HG03045 (cell line): Measurements from ENCODE around the gene DOCK6.

ENCODE experiments used
- ATAC-seq: cut with Tn5 transposase; IDR thresholded peaks from one replicate; pipeline ENCODE4 v1.9.1; 2021; ENCODE audit warnings: mild to moderate bottlenecking, moderate library complexity; ENCODE audit not compliant: unreplicated experiment

DOCK6 gene

GRCh38 chr19:11261971-11262839 is at the start of gene DOCK6:
Gene DOCK6, minus strand, starts transcription at chr19:11262524. Its CDS starts 84 bp downstream, at chr19:11262440.
- no peak for ATAC-seq

- no peak for ATAC-seq
Measured at GRCh38 chr19:11306337-11306736, 44.0 kb upstream of the DOCK6 start.

GRCh38 chr19:11304936-11305335 is 42.6 kb upstream of the DOCK6 start:
- no peak for ATAC-seq

- ATAC-seq = no peak
Measured at GRCh38 chr19:11300811-11301120, 38.4 kb upstream of the DOCK6 start.

- ATAC-seq = no peak
Measured at GRCh38 chr19:11299946-11300810, 37.9 kb upstream of the DOCK6 start.

GRCh38 chr19:11296264-11296663 is 33.9 kb upstream of the DOCK6 start:
- no peak for ATAC-seq

GRCh38 chr19:11295665-11296245 is 33.4 kb upstream of the DOCK6 start, which contains the start of gene TSPAN16:
Gene TSPAN16, plus strand, starts transcription at chr19:11296160. Its CDS starts 138 bp downstream, at chr19:11296298.
- no peak for ATAC-seq

GRCh38 chr19:11295180-11295579 is 32.9 kb upstream of the DOCK6 start:
- ATAC-seq = no peak

GRCh38 chr19:11293433-11294389 is 31.4 kb upstream of the DOCK6 start:
- no peak for ATAC-seq

- ATAC-seq = no peak
Measured at GRCh38 chr19:11291991-11292390, 29.7 kb upstream of the DOCK6 start.

- ATAC-seq = no peak
Measured at GRCh38 chr19:11291415-11291814, 29.1 kb upstream of the DOCK6 start.

GRCh38 chr19:11290256-11290655 is 27.9 kb upstream of the DOCK6 start:
- ATAC-seq = no peak

GRCh38 chr19:11288349-11288748 is 26.0 kb upstream of the DOCK6 start:
- no peak for ATAC-seq

GRCh38 chr19:11286312-11286974 is 24.1 kb upstream of the DOCK6 start:
- ATAC-seq = no peak

GRCh38 chr19:11284515-11284914 is 22.2 kb upstream of the DOCK6 start:
- no peak for ATAC-seq

GRCh38 chr19:11281356-11282049 is 19.2 kb upstream of the DOCK6 start:
- no peak for ATAC-seq

- ATAC-seq = no peak
Measured at GRCh38 chr19:11279505-11280236, 17.3 kb upstream of the DOCK6 start.

GRCh38 chr19:11278670-11279069 is 16.3 kb upstream of the DOCK6 start:
- ATAC-seq = no peak
